K562 (cell line): Measurements from ENCODE around the gene ROR2. TPM values are rescaled to one million over a fixed set of nuclear protein-coding genes. Genes with fewer than 3 reads are reported as not detected.
A peak's percentile ranks its signal among the peaks of the same experiment; 100 is the strongest.

ENCODE experiments used
- CBX3 ChIP-seq, 2 experiments: IDR thresholded peaks; 1 replicate in 1 of 2; 2 replicates in 1 of 2; pipeline ENCODE4 v1.6.1; 2012; ENCODE audit warnings: inconsistent platforms in 2 of 2, low read length in 2 of 2, borderline replicate concordance in 1 of 2, control low read depth in 1 of 2
- E2F3 ChIP-seq: fragments of 250-450 bp; sonication (Bioruptor Pico); IDR thresholded peaks from 2 replicates; pipeline ENCODE4 v1.4.0; 2020; ENCODE audit warnings: mild to moderate bottlenecking
- JUNB ChIP-seq: fragments of 450-650 bp; formaldehyde crosslinking; conservative IDR thresholded peaks from 2 replicates; pipeline ENCODE4 v1.4.0; 2020; ENCODE audit warnings: mild to moderate bottlenecking
- KDM1A ChIP-seq, 2 experiments: fragments of 450-650 bp; IDR thresholded peaks; 2 replicates each; pipeline ENCODE4 v1.6.1; 2016; ENCODE audit warnings: mild to moderate bottlenecking in 2 of 2
- KLF1 ChIP-seq: fragments of 450-650 bp; IDR thresholded peaks from 2 replicates; pipeline ENCODE4 v1.6.1; 2016; ENCODE audit warnings: missing genetic modification characterization, missing compliant biosample characterization
- LARP7 ChIP-seq: fragments of 450-650 bp; IDR thresholded peaks from 2 replicates; pipeline ENCODE4 v1.6.1; 2016
- NBN ChIP-seq: fragments of 450-650 bp; IDR thresholded peaks from 2 replicates; pipeline ENCODE4 v1.6.1; 2016; ENCODE audit warnings: low read depth, mild to moderate bottlenecking
- PTBP1 ChIP-seq: fragments of 200-400 bp; formaldehyde crosslinking; IDR thresholded peaks from 2 replicates; pipeline ENCODE4 v1.6.1; 2017; ENCODE audit warnings: low read depth, low read length
- SIN3A ChIP-seq, 2 experiments: fragments of 150-350 bp in 1 of 2; IDR thresholded peaks; 2 replicates each; pipeline ENCODE4 v1.6.1; 2011 to 2016; ENCODE audit warnings: borderline replicate concordance in 2 of 2, low read depth in 2 of 2, low read length in 2 of 2, mild to moderate bottlenecking in 2 of 2, moderate library complexity in 2 of 2; ENCODE audit not compliant: control insufficient read depth in 1 of 2
- SMAD2 ChIP-seq: fragments of 150-350 bp; IDR thresholded peaks from 2 replicates; pipeline ENCODE4 v1.6.1; 2014; ENCODE audit warnings: low read depth, mild to moderate bottlenecking, low read length
- SREBF1 ChIP-seq: fragments of 150-350 bp; IDR thresholded peaks from 2 replicates; pipeline ENCODE4 v1.6.1; 2014; ENCODE audit warnings: antibody characterized with exemption, low read depth, low read length, borderline replicate concordance
- ZFP1 ChIP-seq: fragments of 450-650 bp; formaldehyde crosslinking; IDR thresholded peaks from 2 replicates; pipeline ENCODE4 v1.4.0; 2020; ENCODE audit warnings: mild to moderate bottlenecking, mixed read lengths
- ZNF174 ChIP-seq: fragments of 250-450 bp; sonication (Bioruptor Pico); IDR thresholded peaks from 2 replicates; pipeline ENCODE4 v1.4.0; 2020; ENCODE audit warnings: mild to moderate bottlenecking
- ZNF561 ChIP-seq: fragments of 450-650 bp; formaldehyde crosslinking; conservative IDR thresholded peaks from 2 replicates; pipeline ENCODE4 v1.4.0; 2020; ENCODE audit warnings: mild to moderate bottlenecking, moderate library complexity
- polyA plus RNA-seq, 8 experiments: library from polyadenylated mRNA; depleted of rRNA in 4 of 8; stranded (reverse) in 5 of 8; unstranded in 3 of 8; fragments of >200 nt; fragmentation: Nextera tagmentation in 2 of 8; fragmentation: Illumina TruSeq in 1 of 8; extraction: Ambion mirVana in 2 of 8; extraction: Trizol in 1 of 8; gene quantifications; 2 replicates each; pipeline versions ENCODE4 v1.2.1 to v1.2.3, GENCODE V29; 2011 to 2014; ENCODE audit warnings: inconsistent platforms in 1 of 8, missing spikeins in 1 of 8
- total RNA-seq, 7 experiments: library from RNA; depleted of rRNA in 6 of 7; stranded (reverse); fragments of >200 nt in 6 of 7; fragmentation: Illumina TruSeq in 2 of 7; extraction: Trizol in 2 of 7; gene quantifications; 2 replicates each; pipeline versions ENCODE4 v1.2.1 to v1.2.3, GENCODE V29; 2011 to 2021; ENCODE audit warnings: low replicate concordance in 1 of 7
- TF ChIP-seq, protein P1 (sequence below), 3 experiments: fragments of 200-800 bp in 1 of 3; sonication (Bioruptor generic) in 1 of 3; sonication (generic) in 1 of 3; formaldehyde crosslinking in 1 of 3; IDR thresholded peaks; 2 replicates each; pipeline versions ENCODE4 v1.6.1 to v1.8.0; 2016 to 2022; ENCODE audit warnings: mild to moderate bottlenecking in 2 of 3, missing compliant biosample characterization in 2 of 3, missing genetic modification characterization in 2 of 3, missing genetic modification reagents in 1 of 3
- TF ChIP-seq, protein P2 (sequence below): fragments of 250-450 bp; sonication (Bioruptor Pico); IDR thresholded peaks from 2 replicates; pipeline ENCODE4 v1.5.0; 2022; ENCODE audit warnings: mild to moderate bottlenecking
- TF ChIP-seq, protein P3 (sequence below), 2 experiments: fragments of 450-650 bp in 1 of 2; sonication (generic) in 1 of 2; formaldehyde crosslinking in 1 of 2; IDR thresholded peaks in 1 of 2; conservative IDR thresholded peaks in 1 of 2; 2 replicates each; pipeline versions ENCODE4 v1.6.1 to v1.8.1; 2016 to 2023; ENCODE audit warnings: mild to moderate bottlenecking in 2 of 2, moderate library complexity in 2 of 2, inconsistent platforms in 1 of 2, missing genetic modification reagents in 1 of 2
- TF ChIP-seq, protein P4 (sequence below): sonication (generic); formaldehyde crosslinking; IDR thresholded peaks from 2 replicates; pipeline ENCODE4 v1.8.0; 2023; ENCODE audit warnings: mild to moderate bottlenecking, missing genetic modification reagents
- TF ChIP-seq, protein P5 (sequence below): fragments of 150-350 bp; conservative IDR thresholded peaks from 2 replicates; pipeline ENCODE4 v1.6.1; 2014; ENCODE audit warnings: low read length

ROR2 gene
- total and polyA plus RNA-seq, 9 of the 15 experiments (the other 6 are each of a cell fraction or from before 2014, with no cell fraction given): 5.6 to 33.8 (median 15.3) TPM

DNA sequence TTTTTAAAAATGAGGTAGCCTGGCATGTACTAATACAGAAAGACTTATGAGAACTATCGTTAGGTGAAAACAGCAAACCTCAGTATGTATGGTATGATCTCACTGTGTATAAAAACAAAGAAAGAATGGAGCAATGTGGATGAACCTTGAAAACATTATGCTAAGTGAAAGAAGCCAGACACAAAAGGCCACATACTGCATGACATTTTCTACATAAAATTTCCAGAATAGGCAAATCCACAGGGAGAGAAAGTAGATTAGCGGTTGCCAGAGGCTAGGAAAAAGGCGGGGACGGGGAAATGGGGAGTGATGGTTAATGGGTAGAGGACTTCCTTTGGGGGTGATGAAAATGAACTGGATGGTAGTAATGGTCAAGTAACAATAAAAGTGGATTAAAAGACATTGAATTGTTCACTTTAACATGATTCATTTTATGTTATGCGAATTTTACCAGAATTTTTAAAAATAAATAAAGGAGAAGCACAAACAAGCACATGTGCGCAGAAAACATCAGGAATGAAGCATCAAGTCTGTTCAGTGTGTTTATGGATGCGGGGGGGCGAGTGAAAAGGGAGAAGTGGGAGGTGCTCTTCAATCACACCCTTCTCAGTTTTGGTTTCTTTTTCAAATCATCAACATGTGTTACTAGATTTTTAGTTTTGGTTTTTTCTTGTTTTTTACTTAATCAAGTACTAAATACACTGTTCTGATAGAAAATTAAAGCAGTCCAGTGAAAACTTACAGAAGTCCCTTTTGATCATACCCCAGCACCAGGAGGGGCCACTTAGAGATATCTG is 16.3 kb downstream of the ROR2 start (continued):
- no peak for TF ChIP-seq JUNB
- no peak for TF ChIP-seq PTBP1
- TF ChIP-seq, protein P1, sequence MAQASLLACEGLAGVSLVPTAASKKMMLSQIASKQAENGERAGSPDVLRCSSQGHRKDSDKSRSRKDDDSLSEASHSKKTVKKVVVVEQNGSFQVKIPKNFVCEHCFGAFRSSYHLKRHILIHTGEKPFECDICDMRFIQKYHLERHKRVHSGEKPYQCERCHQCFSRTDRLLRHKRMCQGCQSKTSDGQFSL (CRISPR knock-in tag; IDR thresholded peaks at IDR 0.05): no peak
- TF ChIP-seq, protein P1 (tag; IDR thresholded peaks at IDR 0.05): peak in 1 of 2 experiments; percentile 40; a peak in 1 of 4 replicates
- no peak for TF ChIP-seq SMAD2
- TF ChIP-seq, protein P2, sequence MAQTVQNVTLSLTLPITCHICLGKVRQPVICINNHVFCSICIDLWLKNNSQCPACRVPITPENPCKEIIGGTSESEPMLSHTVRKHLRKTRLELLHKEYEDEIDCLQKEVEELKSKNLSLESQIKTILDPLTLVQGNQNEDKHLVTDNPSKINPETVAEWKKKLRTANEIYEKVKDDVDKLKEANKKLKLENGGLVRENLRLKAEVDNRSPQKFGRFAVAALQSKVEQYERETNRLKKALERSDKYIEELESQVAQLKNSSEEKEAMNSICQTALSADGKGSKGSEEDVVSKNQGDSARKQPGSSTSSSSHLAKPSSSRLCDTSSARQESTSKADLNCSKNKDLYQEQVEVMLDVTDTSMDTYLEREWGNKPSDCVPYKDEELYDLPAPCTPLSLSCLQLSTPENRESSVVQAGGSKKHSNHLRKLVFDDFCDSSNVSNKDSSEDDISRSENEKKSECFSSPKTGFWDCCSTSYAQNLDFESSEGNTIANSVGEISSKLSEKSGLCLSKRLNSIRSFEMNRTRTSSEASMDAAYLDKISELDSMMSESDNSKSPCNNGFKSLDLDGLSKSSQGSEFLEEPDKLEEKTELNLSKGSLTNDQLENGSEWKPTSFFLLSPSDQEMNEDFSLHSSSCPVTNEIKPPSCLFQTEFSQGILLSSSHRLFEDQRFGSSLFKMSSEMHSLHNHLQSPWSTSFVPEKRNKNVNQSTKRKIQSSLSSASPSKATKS (CRISPR knock-in tag): no peak
- TF ChIP-seq, protein P3, sequence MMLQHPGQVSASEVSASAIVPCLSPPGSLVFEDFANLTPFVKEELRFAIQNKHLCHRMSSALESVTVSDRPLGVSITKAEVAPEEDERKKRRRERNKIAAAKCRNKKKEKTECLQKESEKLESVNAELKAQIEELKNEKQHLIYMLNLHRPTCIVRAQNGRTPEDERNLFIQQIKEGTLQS (IDR thresholded peaks at IDR 0.05): no peak
- TF ChIP-seq, protein P3 (CRISPR knock-in tag; conservative IDR thresholded peaks at IDR 0.05): no peak
- TF ChIP-seq SIN3A (IDR thresholded peaks at IDR 0.05; ENCODE audit: borderline replicate concordance in 2 of 2, control insufficient read depth in 1 of 2, low read depth in 2 of 2, low read length in 2 of 2): no peak; a peak in 1 of 4 replicates
- TF ChIP-seq ZNF561: no peak
- TF ChIP-seq, protein P4, sequence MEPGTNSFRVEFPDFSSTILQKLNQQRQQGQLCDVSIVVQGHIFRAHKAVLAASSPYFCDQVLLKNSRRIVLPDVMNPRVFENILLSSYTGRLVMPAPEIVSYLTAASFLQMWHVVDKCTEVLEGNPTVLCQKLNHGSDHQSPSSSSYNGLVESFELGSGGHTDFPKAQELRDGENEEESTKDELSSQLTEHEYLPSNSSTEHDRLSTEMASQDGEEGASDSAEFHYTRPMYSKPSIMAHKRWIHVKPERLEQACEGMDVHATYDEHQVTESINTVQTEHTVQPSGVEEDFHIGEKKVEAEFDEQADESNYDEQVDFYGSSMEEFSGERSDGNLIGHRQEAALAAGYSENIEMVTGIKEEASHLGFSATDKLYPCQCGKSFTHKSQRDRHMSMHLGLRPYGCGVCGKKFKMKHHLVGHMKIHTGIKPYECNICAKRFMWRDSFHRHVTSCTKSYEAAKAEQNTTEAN (CRISPR knock-in tag): no peak
- TF ChIP-seq LARP7: no peak
- TF ChIP-seq, protein P5, sequence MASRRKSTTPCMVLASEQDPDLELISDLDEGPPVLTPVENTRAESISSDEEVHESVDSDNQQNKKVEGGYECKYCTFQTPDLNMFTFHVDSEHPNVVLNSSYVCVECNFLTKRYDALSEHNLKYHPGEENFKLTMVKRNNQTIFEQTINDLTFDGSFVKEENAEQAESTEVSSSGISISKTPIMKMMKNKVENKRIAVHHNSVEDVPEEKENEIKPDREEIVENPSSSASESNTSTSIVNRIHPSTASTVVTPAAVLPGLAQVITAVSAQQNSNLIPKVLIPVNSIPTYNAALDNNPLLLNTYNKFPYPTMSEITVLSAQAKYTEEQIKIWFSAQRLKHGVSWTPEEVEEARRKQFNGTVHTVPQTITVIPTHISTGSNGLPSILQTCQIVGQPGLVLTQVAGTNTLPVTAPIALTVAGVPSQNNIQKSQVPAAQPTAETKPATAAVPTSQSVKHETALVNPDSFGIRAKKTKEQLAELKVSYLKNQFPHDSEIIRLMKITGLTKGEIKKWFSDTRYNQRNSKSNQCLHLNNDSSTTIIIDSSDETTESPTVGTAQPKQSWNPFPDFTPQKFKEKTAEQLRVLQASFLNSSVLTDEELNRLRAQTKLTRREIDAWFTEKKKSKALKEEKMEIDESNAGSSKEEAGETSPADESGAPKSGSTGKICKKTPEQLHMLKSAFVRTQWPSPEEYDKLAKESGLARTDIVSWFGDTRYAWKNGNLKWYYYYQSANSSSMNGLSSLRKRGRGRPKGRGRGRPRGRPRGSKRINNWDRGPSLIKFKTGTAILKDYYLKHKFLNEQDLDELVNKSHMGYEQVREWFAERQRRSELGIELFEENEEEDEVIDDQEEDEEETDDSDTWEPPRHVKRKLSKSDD: no peak
- 0 out of 4 replicates have a peak, but pooled peaks of 1 of the 2 experiments have one; percentile 14 for TF ChIP-seq KDM1A (IDR thresholded peaks at IDR 0.05)
- TF ChIP-seq ZNF174 (CRISPR knock-in tag): no peak
- no peak for TF ChIP-seq SREBF1
- TF ChIP-seq KLF1 (tag): no peak
- TF ChIP-seq NBN: no peak
- TF ChIP-seq E2F3 (CRISPR knock-in tag): no peak
- no peak for TF ChIP-seq ZFP1
- TF ChIP-seq CBX3 (IDR thresholded peaks at IDR 0.05; ENCODE audit: borderline replicate concordance in 1 of 2, low read length in 2 of 2): no peak
